Inflammatory macrophage (primary cell): ENCODE results near the gene STUB1.

Source experiments
- DNase-seq, 2 donors: peaks; one replicate each; pipeline ENCODE4 v3.0.0-alpha.2; 2020 to 2022

Gene STUB1

DNA sequence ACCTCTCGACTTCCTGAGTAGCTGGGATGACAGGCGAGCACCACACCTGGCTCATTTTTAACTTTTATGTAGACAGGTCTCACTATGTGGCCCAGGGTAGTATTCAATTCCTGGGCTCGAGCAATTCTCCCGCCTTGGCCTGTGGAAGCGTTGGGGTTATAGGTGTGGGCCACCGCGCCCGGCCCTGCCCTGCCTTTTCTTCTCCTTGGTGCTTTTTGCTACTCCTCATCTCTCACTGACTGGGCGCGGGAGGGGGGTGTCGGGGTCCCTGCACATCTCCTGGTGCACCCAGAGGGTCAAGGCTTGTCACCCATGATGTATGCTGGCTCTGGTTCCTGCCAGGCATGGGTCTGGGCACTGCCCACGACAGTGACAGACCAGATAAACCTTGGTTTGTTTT, 35.7 kb upstream of the STUB1 start:
- no peak for DNase-seq

GRCh38 chr16:645852-646678, 34.1 kb upstream of the STUB1 start:
- no peak for DNase-seq

- DNase-seq: no peak
Observed at GRCh38 chr16:646679-647172, 33.5 kb upstream of the STUB1 start.

DNA sequence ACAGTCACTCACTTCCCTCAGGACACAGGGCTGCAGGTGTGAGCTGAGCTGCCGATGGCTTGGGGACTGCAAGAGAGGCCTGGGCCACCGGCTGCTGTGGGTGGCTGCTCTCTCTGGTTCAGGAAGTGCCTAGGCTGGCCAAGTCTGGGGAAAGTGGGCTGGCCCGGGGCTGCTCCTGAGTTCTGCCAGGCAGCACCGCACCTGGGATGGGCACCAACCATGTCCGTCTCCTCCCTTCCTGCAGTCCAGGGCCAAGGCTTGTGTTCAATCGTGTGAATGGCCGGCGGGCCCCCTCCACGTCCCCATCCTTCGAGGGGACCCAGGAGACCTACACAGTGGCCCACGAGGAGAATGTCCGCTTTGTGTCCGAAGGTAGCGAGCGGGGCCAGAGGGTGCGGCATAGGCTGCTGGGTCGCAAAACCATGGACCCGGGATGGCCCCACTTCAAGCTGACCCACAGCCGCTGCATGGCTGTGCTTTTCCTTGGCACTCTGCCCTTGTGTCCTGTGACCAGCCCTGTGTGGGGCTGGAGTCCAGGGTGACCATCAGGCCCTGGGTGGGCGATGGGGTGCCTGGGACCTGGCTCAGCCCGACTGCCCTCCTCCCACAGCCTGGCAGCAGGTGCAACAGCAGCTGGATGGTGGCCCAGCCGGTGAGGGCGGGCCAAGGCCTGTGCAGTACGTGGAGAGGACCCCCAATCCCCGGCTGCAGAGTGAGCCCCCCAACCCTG, 32.9 kb upstream of the STUB1 start:
- DNase-seq: no peak

- peak; percentile 41 to 65 for DNase-seq
Observed at GRCh38 chr16:648071-648780, 32.0 kb upstream of the STUB1 start.

GRCh38 chr16:648781-649589, 31.2 kb upstream of the STUB1 start, which contains the start of gene WDR90:
TSS of gene WDR90 (plus strand) at chr16:649365. CDS start at chr16:649417, 52 bp downstream.
- DNase-seq: peak; percentile 93 to 97

GRCh38 chr16:649631-650030, 30.6 kb upstream of the STUB1 start:
- DNase-seq: peak in 1 of 2 donors; percentile 16

DNA sequence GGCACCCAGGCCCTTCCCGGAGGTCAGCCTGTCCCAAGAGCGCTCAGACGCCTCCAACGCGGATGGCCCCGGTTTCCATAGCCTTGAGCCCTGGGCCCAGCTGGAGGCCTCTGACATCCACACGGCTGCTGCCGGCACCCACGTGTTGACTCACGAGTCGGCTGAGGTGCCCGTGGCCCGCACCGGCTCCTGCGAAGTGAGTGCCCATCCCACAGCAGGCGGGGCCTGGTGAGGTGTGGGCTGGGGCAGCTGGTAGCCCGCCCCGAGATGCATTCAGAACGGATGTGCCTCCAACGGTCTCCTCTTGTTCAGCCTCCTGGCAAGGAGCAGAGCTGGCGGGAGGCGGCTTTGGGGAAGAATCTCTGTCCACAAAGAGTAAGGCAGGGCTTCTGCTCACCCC, 28.4 kb upstream of the STUB1 start:
- no peak for DNase-seq

- DNase-seq: no peak
Observed at GRCh38 chr16:652454-653305, 27.5 kb upstream of the STUB1 start.

- DNase-seq: no peak
Observed at GRCh38 chr16:654034-654433, 26.2 kb upstream of the STUB1 start.

DNA sequence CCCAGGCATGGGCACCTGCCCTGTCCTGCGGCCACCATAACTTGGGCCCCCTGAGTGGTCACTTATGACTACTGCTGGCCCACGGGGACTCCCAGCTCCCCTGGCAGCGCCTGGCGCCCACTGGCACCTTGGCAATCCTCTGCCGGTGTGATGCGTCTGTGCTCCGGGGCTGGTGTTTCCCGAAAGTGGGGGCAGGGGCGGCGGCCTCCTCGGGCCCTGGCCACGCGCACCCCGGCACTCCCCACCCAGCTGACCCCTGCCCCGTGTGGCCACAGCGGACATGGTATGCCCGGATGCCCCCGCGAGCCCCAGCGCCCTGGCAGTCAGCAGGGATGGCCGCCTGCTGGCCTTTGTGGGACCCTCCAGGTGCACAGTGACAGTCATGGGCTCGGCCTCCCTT, 22.7 kb upstream of the STUB1 start:
- no peak for DNase-seq

DNA sequence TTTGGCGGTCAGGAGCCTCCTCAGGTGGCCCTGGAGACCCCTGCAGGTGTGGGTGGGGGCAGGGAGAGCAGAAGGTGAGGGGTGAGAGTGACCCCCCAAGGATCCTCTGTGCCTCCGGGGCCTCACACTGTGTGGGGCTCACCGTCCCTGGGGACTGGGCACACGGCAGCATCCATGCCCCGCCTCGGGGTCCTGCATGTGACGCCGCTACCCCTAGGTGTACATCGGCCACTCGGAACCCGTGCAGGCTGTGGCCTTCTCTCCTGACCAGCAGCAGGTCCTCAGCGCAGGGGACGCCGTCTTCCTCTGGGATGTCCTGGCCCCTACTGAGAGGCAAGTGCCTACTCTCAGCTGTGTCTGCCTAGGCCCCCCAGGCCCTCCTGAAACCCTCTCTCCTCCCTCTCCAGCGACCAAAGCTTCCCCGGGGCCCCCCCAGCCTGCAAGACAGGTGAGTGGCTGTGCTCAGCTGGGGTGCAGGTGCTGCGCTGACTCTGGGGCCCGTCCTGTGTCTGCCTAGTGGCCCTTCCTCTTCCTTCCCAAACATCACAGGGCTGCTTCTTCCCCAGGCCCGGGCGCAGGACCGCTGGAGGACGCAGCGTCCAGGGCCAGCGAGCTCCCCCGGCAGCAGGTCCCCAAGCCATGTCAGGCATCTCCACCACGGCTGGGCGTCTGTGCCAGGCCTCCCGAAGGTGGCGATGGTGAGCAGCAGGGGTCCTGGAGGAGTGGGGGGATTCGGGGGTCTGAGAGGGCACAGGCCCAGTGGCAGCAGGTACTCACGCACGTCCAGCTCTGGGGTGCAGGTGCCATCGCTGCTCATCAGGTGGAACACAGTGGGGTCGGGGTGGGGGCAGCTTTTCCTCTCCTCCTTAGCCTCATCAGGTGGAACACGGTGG, 21.3 kb upstream of the STUB1 start:
- DNase-seq: no peak

- no peak for DNase-seq
Observed at GRCh38 chr16:659618-660017, 20.6 kb upstream of the STUB1 start.

DNA sequence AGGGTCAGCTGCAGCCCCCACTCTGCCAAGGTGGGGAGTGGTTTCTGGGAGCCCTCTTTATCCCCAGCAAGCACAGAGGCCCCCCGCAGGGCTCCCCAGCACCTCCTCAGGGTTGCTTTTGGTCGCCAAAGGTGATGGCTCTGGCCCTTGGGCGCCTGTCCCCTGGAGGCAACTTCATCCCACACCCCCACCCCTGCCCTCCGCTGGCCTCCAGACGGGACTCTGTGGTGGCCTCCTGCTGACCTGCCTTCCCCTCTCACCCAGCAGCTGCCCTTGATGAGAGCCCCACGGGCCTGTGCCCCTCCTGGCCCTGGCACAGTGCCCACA, 20.1 kb upstream of the STUB1 start:
- no peak for DNase-seq

- DNase-seq: peak; percentile 89 to 94
Observed at GRCh38 chr16:660459-661183, 19.6 kb upstream of the STUB1 start.

DNA sequence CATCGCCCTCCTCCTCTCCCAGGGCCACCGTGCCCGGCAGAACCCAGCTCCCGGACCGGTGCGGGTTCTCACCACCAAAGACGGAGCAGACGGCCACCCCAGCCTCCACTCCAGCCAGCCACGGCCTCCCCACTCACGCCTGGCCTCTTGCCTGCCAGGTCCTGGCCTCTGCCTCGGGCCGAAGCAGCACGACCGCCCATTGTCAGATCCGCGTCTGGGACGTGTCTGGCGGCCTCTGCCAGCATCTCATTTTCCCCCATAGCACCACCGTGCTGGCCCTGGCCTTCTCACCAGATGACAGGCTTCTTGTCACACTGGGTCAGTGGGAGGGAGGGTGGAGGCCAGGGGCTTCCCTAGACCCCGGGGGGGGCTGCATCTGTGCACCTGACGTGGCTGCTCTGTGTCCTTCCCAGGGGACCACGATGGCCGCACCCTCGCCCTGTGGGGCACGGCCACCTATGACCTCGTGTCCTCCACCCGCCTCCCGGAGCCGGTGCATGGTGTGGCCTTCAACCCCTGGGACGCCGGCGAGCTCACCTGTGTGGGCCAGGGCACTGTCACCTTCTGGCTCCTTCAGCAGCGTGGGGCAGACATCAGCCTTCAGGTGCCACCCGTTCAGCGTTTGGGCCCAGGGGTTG, 18.9 kb upstream of the STUB1 start:
- DNase-seq: no peak

DNA sequence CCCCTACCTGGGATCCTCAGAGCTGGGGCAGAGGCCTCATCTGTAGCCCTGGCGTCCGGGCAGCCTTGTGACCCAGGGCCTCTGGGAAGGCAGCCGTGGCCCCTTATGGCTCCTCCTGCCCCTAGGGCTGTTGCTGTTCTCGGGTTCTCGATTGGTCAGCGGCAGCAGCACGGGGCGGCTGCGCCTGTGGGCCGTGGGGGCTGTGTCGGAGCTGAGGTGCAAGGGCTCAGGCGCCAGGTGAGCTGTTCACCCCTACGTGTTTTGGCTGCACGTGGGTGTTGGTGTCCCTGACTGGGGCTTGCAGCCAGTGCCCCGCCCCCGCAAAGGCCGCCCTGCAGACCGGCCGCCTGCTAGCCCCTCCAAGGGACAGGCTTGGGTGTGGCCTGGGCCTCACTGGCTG, 18.1 kb upstream of the STUB1 start:
- DNase-seq: no peak

DNA sequence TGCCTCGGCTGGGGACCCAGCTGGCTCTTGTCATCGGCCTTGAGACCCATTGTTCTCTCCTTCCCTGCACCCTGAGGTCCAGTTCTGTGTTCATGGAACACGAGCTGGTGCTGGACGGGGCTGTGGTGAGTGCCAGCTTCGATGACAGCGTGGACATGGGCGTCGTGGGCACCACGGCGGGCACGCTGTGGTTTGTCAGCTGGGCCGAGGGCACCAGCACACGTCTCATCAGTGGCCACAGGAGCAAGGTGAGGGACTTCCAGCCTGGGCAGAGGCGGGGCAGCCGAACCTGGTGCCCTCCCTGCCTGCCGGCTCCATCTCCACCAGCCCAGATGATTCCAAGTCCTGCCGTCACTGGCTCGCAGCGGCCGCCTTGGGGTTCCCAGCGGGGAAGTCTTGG, 17.6 kb upstream of the STUB1 start:
- DNase-seq: no peak

DNA sequence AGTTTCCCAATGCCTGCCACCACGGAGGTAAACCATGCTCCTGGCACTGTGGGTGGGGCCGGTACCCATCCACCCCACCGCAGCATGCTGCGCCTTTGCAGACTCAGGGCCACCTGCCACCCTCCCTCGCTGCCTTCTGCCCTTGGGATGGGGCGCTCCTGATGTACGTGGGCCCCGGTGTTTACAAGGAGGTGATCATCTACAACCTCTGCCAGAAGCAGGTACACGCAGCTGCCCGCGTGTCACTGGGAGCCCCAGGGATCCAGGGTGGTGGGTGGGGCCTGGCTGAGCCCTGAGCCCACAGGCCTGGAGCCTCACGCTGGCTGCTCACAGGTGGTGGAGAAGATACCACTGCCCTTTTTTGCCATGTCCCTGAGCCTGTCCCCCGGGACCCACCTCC, 13.6 kb upstream of the STUB1 start:
- DNase-seq: no peak
